HG02642 (cell line): ENCODE results near the gene FGG.

Experiments used
- ATAC-seq: cut with Tn5 transposase; IDR thresholded peaks from one replicate; pipeline ENCODE4 v1.9.1; 2021; ENCODE audit warnings: mild to moderate bottlenecking; ENCODE audit not compliant: unreplicated experiment, poor library complexity

The FGG gene

GRCh38 chr4:154559494-154560418 is 52.7 kb downstream of the FGG start:
- peak; percentile 92 for ATAC-seq

GRCh38 chr4:154559141-154559493 is 53.3 kb downstream of the FGG start:
- peak; percentile 23 for ATAC-seq
